Naive B cell (primary cell): ENCODE measurements around the gene LRRC61. TPM values are rescaled to one million over a fixed set of nuclear protein-coding genes. Genes with fewer than 3 reads are reported as not detected.
A peak's percentile ranks its signal among the peaks of the same experiment; 100 is the strongest.
"Not testable (repeated sequence)": the region's sequence is repeated elsewhere in the genome, so short reads cannot be mapped to it uniquely, and the experiment has no call there.

Experiments used
- ATAC-seq, 2 donors: fragments of 150-1000 bp; cut with Tn5 transposase; 2 replicates each; pipeline ENCODE4 v1.10.0; 2021; ENCODE audit warnings: low read depth in 2 of 2, mild to moderate bottlenecking in 2 of 2, moderate library complexity in 2 of 2
- DNase-seq: peaks from one replicate; pipeline ENCODE4 v3.0.0; 2022
- H3K27ac Mint-ChIP-seq, 6 donors: one replicate each; pipeline ENCODE4 v1.8.0; 2020 to 2022; ENCODE audit warnings: mild to moderate bottlenecking in 6 of 6, mixed read lengths in 6 of 6, moderate library complexity in 5 of 6, inconsistent platforms in 2 of 6
- H3K27me3 Mint-ChIP-seq, 3 donors: one replicate each; pipeline ENCODE4 v1.8.0; 2021 to 2022; ENCODE audit warnings: mixed read lengths in 3 of 3, mild to moderate bottlenecking in 1 of 3
- H3K36me3 Mint-ChIP-seq, 2 donors: one replicate each; pipeline ENCODE4 v1.8.0; 2020 to 2022; ENCODE audit warnings: mixed read lengths in 2 of 2, inconsistent platforms in 1 of 2, mild to moderate bottlenecking in 1 of 2
- H3K4me1 Mint-ChIP-seq, 3 donors: one replicate each; pipeline ENCODE4 v1.8.0; 2020 to 2022; ENCODE audit warnings: mixed read lengths in 3 of 3, inconsistent platforms in 1 of 3, mild to moderate bottlenecking in 1 of 3, moderate library complexity in 1 of 3
- H3K4me3 Mint-ChIP-seq, 8 donors: one replicate each; pipeline ENCODE4 v1.8.0; 2020 to 2022; ENCODE audit warnings: mild to moderate bottlenecking in 8 of 8, mixed read lengths in 8 of 8, moderate library complexity in 8 of 8, inconsistent platforms in 2 of 8
- H3K9me3 Mint-ChIP-seq, 7 donors: one replicate each; pipeline ENCODE4 v1.8.0; 2020 to 2022; ENCODE audit warnings: mixed read lengths in 7 of 7, mild to moderate bottlenecking in 5 of 7, inconsistent platforms in 2 of 7, moderate library complexity in 1 of 7
- polyA plus RNA-seq, 6 donors: library from polyadenylated mRNA; unstranded; fragments of 300-500 nt; fragmentation: Illumina TruSeq; gene quantifications; one replicate each; pipeline ENCODE4 v1.2.3, GENCODE V29; 2021; ENCODE audit warnings: low read depth in 6 of 6

LRRC61 gene
- polyA plus RNA-seq, 6 donors from 2014 or later = 15.2 to 28.6 (median 25.4) TPM

GRCh38 chr7:150296802-150297201 is 26.4 kb upstream of the LRRC61 start:
- ATAC-seq, H3K27me3 Mint-ChIP-seq, H3K9me3 Mint-ChIP-seq, DNase-seq, H3K27ac Mint-ChIP-seq, H3K4me1 Mint-ChIP-seq, H3K36me3 Mint-ChIP-seq, H3K4me3 Mint-ChIP-seq: not testable (repeated sequence)

GRCh38 chr7:150297978-150298377 is 25.2 kb upstream of the LRRC61 start:
- peak overlapping the region in 1 of 6 donors; percentile 27 for H3K27ac Mint-ChIP-seq
- H3K36me3 Mint-ChIP-seq, H3K4me3 Mint-ChIP-seq, DNase-seq, H3K27me3 Mint-ChIP-seq, H3K9me3 Mint-ChIP-seq, H3K4me1 Mint-ChIP-seq, ATAC-seq: not testable (repeated sequence)

DNA sequence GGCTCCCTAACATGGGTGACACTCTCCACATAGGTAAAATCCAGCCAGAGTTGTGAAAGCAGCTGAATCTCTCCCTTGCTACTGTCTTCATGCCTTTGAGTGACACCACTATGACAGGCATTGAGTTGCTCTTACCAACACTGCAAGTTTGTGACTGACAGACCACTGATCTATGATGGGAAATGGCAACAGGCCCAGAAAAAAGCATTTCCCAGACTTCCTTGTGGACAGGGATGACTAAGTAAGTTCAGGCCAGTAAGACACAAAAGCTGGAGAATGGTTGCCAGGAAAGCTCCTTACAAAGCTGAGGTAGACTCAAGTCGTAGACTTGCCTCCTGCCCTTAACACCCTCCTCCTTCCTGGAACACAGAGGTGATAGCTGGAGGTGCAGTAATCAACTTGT is 20.2 kb upstream of the LRRC61 start:
- not testable (repeated sequence) for H3K36me3 Mint-ChIP-seq, H3K9me3 Mint-ChIP-seq, H3K27ac Mint-ChIP-seq, H3K4me3 Mint-ChIP-seq, H3K4me1 Mint-ChIP-seq, DNase-seq, ATAC-seq, H3K27me3 Mint-ChIP-seq

DNA sequence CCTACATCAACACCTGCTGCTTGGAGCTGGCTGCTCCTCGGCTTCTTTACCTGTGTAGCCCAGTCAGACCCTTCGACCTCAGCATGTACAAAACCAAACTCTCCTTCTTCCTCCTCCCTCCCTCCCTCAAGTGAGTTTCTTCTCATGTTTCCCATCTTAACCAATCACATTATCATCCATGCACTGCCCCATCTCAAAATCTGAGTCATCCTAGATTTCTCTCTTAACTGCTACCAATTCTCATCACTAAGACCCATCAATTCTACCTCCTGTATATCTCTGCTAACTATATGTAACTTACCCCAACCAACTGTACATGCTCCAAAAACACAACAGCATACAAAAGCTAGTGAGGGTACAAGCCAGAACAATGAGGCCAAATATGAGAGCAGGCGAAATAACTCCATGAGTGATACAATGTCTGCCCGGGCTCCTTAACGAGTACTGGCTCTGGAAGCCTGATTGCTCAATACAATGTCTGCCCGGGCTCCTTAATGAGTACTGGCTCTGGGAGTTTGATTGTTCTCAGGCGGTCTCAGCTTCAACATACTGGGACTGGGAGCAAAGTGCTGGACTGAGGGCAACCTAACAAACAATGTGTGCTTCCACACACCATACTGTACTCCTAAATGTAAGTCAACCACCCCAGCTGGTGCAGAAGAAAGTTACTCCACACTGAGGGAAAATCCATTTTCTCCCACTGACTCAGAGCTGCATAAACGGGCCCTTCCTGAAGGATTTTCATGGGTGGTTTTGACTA is 18.5 kb upstream of the LRRC61 start:
- H3K36me3 Mint-ChIP-seq, H3K27ac Mint-ChIP-seq, H3K4me3 Mint-ChIP-seq, ATAC-seq, H3K27me3 Mint-ChIP-seq, H3K9me3 Mint-ChIP-seq, DNase-seq: not testable (repeated sequence)
- peaks cover under 1 to 10% (median 4%) of the 10 kb centered on the region in 3 donors for H3K4me1 Mint-ChIP-seq

GRCh38 chr7:150305259-150305902 is 17.8 kb upstream of the LRRC61 start:
- Mint-ChIP-seq H3K27ac (peak overlapping the region in 1 of 6 donors; percentile 4), H3K4me1 (peaks cover 0 to 10% (median 0%) of the 10 kb centered on the region in 3 donors)
- not testable (repeated sequence) for H3K4me3 Mint-ChIP-seq, H3K36me3 Mint-ChIP-seq, H3K9me3 Mint-ChIP-seq, ATAC-seq, H3K27me3 Mint-ChIP-seq, DNase-seq

- ATAC-seq, H3K27ac Mint-ChIP-seq, DNase-seq, H3K36me3 Mint-ChIP-seq, H3K4me3 Mint-ChIP-seq, H3K27me3 Mint-ChIP-seq, H3K9me3 Mint-ChIP-seq: not testable (repeated sequence)
- peaks cover 0 to 10% (median 0%) of the 10 kb centered on the region in 3 donors for H3K4me1 Mint-ChIP-seq
These were observed 17.3 kb upstream of the LRRC61 start for GRCh38 chr7:150305903-150306284.

DNA sequence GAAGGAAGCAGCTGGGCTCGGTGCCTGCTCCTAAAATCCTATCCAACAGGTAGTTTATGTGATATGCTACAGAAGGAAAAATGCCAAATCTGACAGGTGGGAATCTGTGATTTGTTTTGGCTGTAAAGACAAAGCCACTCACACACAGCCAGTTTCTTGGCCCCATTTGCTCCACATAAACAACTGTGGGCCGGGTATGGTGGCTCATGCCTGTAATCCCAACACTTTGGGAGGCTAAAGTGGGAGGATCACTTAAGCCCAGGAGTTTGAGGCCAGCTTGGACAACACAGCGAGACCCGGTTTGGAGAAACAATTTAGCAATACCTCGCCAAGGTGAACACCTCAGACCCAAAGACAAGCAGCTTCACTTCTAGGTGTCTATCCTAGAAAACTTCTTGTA is 16.8 kb upstream of the LRRC61 start:
- peaks cover 0 to 10% (median 0%) of the 10 kb centered on the region in 3 donors for H3K4me1 Mint-ChIP-seq
- H3K27ac Mint-ChIP-seq, H3K9me3 Mint-ChIP-seq, H3K36me3 Mint-ChIP-seq, DNase-seq, H3K27me3 Mint-ChIP-seq, ATAC-seq, H3K4me3 Mint-ChIP-seq: not testable (repeated sequence)

DNA sequence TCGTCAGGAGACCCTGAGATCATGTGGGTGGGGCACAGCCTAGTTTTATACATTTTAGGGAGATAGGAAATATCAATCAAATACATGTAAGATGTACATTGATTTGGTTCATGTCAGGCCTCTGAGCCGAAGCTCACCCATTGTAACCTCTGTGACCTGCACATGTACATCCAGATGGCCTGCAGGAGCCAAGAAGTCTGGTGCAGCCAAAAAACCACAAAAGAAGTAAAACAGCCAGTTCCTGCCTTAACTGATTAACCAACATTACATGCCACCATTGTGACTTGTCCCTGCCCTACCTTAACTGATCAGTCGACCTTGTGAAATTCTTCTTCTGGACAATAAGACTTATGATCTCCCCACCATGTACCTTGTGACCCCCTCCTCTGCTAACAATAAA is 16.0 kb upstream of the LRRC61 start:
- no peak for ATAC-seq
- DNase-seq = no peak
- Mint-ChIP-seq H3K27ac (no peak overlapping the region), H3K36me3 (peaks cover 0 to 8% of the 10 kb centered on the region in 2 donors), H3K4me1 (peaks cover 0 to 10% (median 0%) of the 10 kb centered on the region in 3 donors), H3K4me3 (no peak overlapping the region), H3K9me3 (peaks cover 0 to 4% (median 0%) of the 10 kb centered on the region in 7 donors), H3K27me3 (no peaks in the 10 kb centered on the region)

GRCh38 chr7:150307904-150308303 is 15.3 kb upstream of the LRRC61 start:
- Mint-ChIP-seq H3K4me3 (no peak overlapping the region), H3K27ac (no peak overlapping the region), H3K36me3 (peaks cover 0 to 8% of the 10 kb centered on the region in 2 donors), H3K27me3 (no peaks in the 10 kb centered on the region), H3K9me3 (peaks cover 0 to 4% (median 0%) of the 10 kb centered on the region in 7 donors), H3K4me1 (peaks cover 0 to 11% (median 0%) of the 10 kb centered on the region in 3 donors)
- DNase-seq (no peak), ATAC-seq (no peak)

- no peaks in the 10 kb centered on the region for H3K27me3 Mint-ChIP-seq
- H3K9me3 Mint-ChIP-seq = peaks cover 0 to 4% (median 0%) of the 10 kb centered on the region in 7 donors
- peaks cover 0 to 14% (median 0%) of the 10 kb centered on the region in 3 donors for H3K4me1 Mint-ChIP-seq
- ATAC-seq (no peak), DNase-seq (no peak)
- H3K27ac Mint-ChIP-seq = no peak overlapping the region
- peaks cover 0 to 8% of the 10 kb centered on the region in 2 donors for H3K36me3 Mint-ChIP-seq
- H3K4me3 Mint-ChIP-seq = peak overlapping the region in 1 of 8 donors; percentile 38
These were observed 14.6 kb upstream of the LRRC61 start for GRCh38 chr7:150308575-150308974.

DNA sequence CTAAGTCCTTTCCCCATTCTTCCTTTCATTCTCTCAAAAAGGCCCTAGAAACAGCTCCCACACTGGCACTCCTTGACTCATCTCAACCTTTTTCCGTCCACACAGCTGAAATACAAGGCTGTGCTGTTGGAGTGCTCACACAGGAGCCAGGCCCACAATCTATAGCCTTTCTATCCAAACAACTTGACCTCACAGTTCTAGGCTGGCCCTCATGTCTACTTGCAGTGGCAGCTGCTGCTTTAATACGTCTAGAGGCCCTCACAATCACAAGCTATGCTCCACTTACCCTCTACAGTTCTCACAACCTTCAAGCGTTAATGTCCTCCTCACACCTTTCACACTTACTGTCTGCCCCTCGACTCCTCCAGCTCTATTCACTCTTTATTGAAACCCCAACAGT is 12.0 kb upstream of the LRRC61 start:
- peaks cover 0 to 4% (median 0%) of the 10 kb centered on the region in 7 donors for H3K9me3 Mint-ChIP-seq
- no peak for ATAC-seq
- H3K27me3 Mint-ChIP-seq = no peaks in the 10 kb centered on the region
- H3K36me3 Mint-ChIP-seq = peaks cover 0 to 8% of the 10 kb centered on the region in 2 donors
- H3K4me3 Mint-ChIP-seq = no peak overlapping the region
- no peak overlapping the region for H3K27ac Mint-ChIP-seq
- peaks cover 0 to 8% (median 0%) of the 10 kb centered on the region in 3 donors for H3K4me1 Mint-ChIP-seq
- DNase-seq = no peak

DNA sequence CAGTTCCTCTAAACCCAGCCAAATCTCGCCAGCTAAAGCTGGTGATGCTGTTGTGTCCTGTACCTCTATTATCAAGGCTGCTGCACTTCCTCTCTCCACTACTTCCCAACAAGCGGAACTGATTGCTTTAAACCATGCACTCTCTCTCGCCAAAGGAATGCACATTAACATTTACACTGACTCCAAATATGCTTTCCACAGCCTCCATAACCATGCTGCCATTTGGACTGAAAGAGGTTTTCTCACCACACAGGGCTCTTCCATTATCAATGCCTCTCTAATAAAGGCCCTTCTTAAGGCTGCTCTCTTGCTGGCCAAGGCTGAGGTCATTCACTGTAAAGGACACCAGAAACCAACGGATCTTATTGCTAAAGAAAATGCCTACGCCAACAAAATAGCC is 11.4 kb upstream of the LRRC61 start:
- Mint-ChIP-seq H3K27ac (no peak overlapping the region), H3K9me3 (peaks cover 0 to 4% (median 0%) of the 10 kb centered on the region in 7 donors), H3K36me3 (peaks cover 0 to 8% of the 10 kb centered on the region in 2 donors), H3K27me3 (no peaks in the 10 kb centered on the region), H3K4me3 (no peak overlapping the region), H3K4me1 (peaks cover 0 to 8% (median 0%) of the 10 kb centered on the region in 3 donors)
- no peak for DNase-seq
- ATAC-seq = no peak

DNA sequence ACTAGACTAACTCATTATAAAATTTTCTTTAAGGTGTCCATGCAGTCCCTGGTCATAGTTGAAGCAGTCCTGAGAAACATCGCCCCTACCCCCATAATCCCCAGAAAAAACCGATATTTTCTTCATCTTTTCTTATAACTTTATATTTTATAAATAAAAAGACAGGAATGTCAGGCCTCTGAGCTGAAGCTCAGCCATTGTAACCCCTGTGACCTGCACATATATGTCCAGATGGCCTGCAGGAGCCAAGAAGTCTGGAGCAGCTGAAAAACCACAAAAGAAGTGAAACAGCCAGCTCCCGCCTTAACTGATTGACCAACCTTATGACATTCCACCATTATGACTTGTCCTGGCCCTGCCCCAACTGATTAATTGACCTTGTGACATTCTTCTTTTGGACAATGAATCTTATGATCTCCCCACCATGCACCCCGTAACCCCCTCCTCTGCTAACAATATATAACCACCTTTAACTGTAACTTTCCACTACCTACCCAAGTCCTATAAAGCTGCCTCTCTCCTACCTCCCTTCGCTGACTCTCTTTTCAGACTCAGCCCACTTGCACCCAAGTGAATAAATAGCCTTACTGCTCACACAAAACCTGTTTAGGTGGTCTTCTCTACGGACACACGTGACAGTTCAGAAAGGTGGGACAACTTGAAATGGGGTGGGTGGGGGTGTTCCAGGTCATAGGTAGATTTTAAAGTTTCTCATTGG is 10.3 kb upstream of the LRRC61 start:
- Mint-ChIP-seq H3K27ac (peak overlapping the region in 1 of 6 donors; percentile 54), H3K4me3 (peak overlapping the region in 1 of 8 donors; percentile 74)
- not testable (repeated sequence) for DNase-seq, H3K9me3 Mint-ChIP-seq, ATAC-seq, H3K27me3 Mint-ChIP-seq, H3K4me1 Mint-ChIP-seq, H3K36me3 Mint-ChIP-seq
